OCI-LY3 (cell line): ENCODE results near the gene OVCA2.

Experiments
- H2AFZ ChIP-seq: fragments of 200-600, 300-600 bp; shearing (Covaris generic); 2 replicates; pipeline ENCODE4 v1.6.0; 2014; ENCODE audit warnings: antibody characterized with exemption, low read depth, low read length
- H3K27ac ChIP-seq: fragments of 200-600, 300-600 bp; sonication (generic); 2 replicates; pipeline ENCODE4 v1.5.1; 2014; ENCODE audit warnings: mild to moderate bottlenecking, low read length, moderate library complexity, mixed read lengths
- H3K27me3 ChIP-seq: fragments of 200-600, 300-600 bp; sonication (generic); 2 replicates; pipeline ENCODE4 v1.6.1; 2014; ENCODE audit warnings: low read depth, low read length, mixed read lengths
- H3K36me3 ChIP-seq: fragments of 200-600, 300-600 bp; sonication (generic); replicated peaks from 2 replicates; pipeline ENCODE3; 2014; ENCODE audit warnings: low read depth, low read length, mixed read lengths
- H3K4me1 ChIP-seq: fragments of 300-600, 200-600 bp; sonication (generic); 2 replicates; pipeline ENCODE4 v1.6.1; 2014; ENCODE audit warnings: low read length, mixed read lengths
- H3K4me2 ChIP-seq: fragments of 200-600, 300-600 bp; sonication (generic); 2 replicates; pipeline ENCODE4 v1.6.1; 2014; ENCODE audit warnings: low read length, mixed read lengths
- H3K4me3 ChIP-seq: fragments of 300-600, 200-600 bp; sonication (generic); 2 replicates; pipeline ENCODE4 v1.5.1; 2014; ENCODE audit warnings: antibody characterized with exemption, mild to moderate bottlenecking, low read length, moderate library complexity
- H3K79me2 ChIP-seq: fragments of 300-600, 200-600 bp; shearing (Covaris generic); 2 replicates; pipeline ENCODE4 v1.6.1; 2014; ENCODE audit warnings: mild to moderate bottlenecking, low read length, mixed read lengths
- H3K9ac ChIP-seq: fragments of 300-600, 200-600 bp; shearing (Covaris generic); 2 replicates; pipeline ENCODE4 v1.6.0; 2014; ENCODE audit warnings: mild to moderate bottlenecking, low read length, moderate library complexity
- H3K9me3 ChIP-seq: fragments of 200-600, 300-600 bp; shearing (Covaris generic); 2 replicates; pipeline ENCODE4 v1.6.1; 2014; ENCODE audit warnings: low read length, mixed read lengths; ENCODE audit not compliant: insufficient read depth
- H4K20me1 ChIP-seq: fragments of 200-600, 300-600 bp; sonication (generic); 2 replicates; pipeline ENCODE4 v1.6.1; 2016; ENCODE audit warnings: low read length, mixed read lengths; ENCODE audit not compliant: insufficient read depth
- EZH2phosphoT487 ChIP-seq: fragments of 200-600 bp; shearing (Covaris generic); IDR thresholded peaks from 2 replicates; pipeline ENCODE4 v1.6.1; 2018; ENCODE audit warnings: antibody characterized with exemption, mixed run types, low read depth
- TF ChIP-seq, protein P1 (sequence below): fragments of 200-600, 300-600 bp; sonication (generic); IDR thresholded peaks from 2 replicates; pipeline ENCODE4 v1.5.1; 2014; ENCODE audit warnings: antibody characterized with exemption, low read length, low read depth

The OVCA2 gene

DNA sequence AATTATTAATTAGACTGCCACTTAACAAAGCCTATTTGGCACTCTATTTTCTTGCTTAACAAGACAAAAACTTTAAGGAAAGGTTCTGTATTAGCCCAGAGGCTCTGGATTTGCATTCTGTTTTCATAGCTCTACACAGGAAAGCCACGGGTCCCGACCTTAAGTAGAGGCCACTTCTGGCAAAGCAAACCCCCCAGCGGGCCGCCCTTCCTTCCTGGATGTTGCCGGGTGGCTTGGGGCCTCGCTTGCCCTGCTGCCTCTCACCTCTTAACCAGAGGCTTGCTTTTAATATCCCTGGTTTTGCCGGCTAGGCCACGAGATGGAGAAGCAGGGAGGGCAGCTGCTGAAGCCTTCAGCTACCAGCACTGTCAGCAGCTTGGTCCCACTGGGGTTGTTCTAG, 21.1 kb upstream of the OVCA2 start:
- Histone ChIP-seq H3K27me3 (peaks cover 5% of the 10 kb centered on the region; the same call in 1 of the 2 replicates), H3K4me3 (no peak overlapping the region), H3K9ac (no peak overlapping the region), H2AFZ (no peak overlapping the region), H3K4me1 (peaks cover 25% of the 10 kb centered on the region), H3K27ac (no peak overlapping the region), H3K36me3 (no peaks in the 10 kb centered on the region), H3K4me2 (no peak overlapping the region), H3K79me2 (no peaks in the 10 kb centered on the region), H3K9me3 (no peaks in the 10 kb centered on the region), H4K20me1 (no peaks in the 10 kb centered on the region)
- no peak for TF ChIP-seq EZH2phosphoT487
- TF ChIP-seq, protein P1, sequence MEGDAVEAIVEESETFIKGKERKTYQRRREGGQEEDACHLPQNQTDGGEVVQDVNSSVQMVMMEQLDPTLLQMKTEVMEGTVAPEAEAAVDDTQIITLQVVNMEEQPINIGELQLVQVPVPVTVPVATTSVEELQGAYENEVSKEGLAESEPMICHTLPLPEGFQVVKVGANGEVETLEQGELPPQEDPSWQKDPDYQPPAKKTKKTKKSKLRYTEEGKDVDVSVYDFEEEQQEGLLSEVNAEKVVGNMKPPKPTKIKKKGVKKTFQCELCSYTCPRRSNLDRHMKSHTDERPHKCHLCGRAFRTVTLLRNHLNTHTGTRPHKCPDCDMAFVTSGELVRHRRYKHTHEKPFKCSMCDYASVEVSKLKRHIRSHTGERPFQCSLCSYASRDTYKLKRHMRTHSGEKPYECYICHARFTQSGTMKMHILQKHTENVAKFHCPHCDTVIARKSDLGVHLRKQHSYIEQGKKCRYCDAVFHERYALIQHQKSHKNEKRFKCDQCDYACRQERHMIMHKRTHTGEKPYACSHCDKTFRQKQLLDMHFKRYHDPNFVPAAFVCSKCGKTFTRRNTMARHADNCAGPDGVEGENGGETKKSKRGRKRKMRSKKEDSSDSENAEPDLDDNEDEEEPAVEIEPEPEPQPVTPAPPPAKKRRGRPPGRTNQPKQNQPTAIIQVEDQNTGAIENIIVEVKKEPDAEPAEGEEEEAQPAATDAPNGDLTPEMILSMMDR = no peak

DNA sequence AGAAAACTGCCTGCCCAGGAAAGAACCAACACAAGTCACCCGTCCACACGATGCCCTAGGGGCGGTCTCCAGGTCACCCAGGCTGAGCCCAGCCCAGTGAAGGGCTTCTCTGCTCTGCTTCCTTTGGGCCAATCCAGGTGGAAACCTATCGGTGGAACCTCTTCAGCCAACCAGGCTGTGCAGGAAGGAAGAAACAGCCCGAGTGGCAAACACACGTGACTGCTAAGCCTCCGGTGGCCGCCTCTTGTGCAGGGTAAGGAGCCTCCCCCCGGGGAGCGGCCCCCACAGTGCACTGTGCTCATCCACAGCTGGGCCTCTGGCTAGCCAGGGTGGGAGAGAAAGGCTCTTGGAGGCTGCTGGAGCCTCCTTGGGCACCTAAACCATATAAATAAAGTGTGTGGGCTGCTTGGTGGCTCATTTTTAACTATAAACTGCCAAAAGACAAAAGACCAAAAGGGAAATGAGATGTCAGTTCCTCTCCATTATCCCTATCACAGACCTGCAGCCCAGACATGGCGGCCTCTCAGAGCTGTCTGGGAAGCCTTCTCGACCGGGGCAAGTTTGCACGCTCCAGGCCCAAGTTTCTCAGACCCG, 19.1 kb upstream of the OVCA2 start:
- H4K20me1 ChIP-seq = no peaks in the 10 kb centered on the region
- peaks cover 13% of the 10 kb centered on the region for H3K4me1 ChIP-seq
- H2AFZ ChIP-seq = no peak overlapping the region
- no peak overlapping the region for H3K4me2 ChIP-seq
- TF ChIP-seq EZH2phosphoT487 = no peak
- TF ChIP-seq, protein P1 = no peak
- peaks cover 5% of the 10 kb centered on the region; the same call in 1 of the 2 replicates for H3K27me3 ChIP-seq
- H3K79me2 ChIP-seq = no peaks in the 10 kb centered on the region
- no peak overlapping the region for H3K4me3 ChIP-seq
- H3K27ac ChIP-seq = no peak overlapping the region
- no peaks in the 10 kb centered on the region for H3K9me3 ChIP-seq
- H3K9ac ChIP-seq = no peak overlapping the region
- no peaks in the 10 kb centered on the region for H3K36me3 ChIP-seq

DNA sequence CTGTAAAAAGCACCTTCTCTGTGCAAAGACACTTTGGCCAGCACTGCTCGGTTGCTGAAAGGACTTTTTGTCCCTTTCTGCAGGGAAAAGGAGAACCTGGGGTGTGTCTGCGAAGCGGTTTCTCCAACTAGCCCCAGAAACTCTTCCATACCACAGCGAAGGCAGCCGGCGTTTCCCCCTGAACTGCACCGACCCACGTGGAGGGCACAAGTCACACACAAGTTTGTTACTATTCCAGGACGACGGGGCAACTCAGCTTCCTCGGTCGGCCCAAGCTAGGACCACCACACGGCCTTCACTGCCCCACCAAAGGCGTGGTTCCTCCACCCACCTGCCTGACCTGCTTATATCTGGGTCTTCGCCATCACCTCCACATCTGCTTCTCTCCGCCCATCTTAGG, 18.6 kb upstream of the OVCA2 start:
- H3K27ac ChIP-seq = no peak overlapping the region
- no peaks in the 10 kb centered on the region for H4K20me1 ChIP-seq
- no peak overlapping the region for H3K9ac ChIP-seq
- no peak overlapping the region for H3K4me2 ChIP-seq
- TF ChIP-seq, protein P1 = no peak
- no peak for TF ChIP-seq EZH2phosphoT487
- no peaks in the 10 kb centered on the region for H3K36me3 ChIP-seq
- no peaks in the 10 kb centered on the region for H3K79me2 ChIP-seq
- H2AFZ ChIP-seq = no peak overlapping the region
- peaks cover 5% of the 10 kb centered on the region; the same call in 1 of the 2 replicates for H3K27me3 ChIP-seq
- H3K4me1 ChIP-seq = peaks cover 10% of the 10 kb centered on the region
- no peak overlapping the region for H3K4me3 ChIP-seq
- H3K9me3 ChIP-seq = no peaks in the 10 kb centered on the region

DNA sequence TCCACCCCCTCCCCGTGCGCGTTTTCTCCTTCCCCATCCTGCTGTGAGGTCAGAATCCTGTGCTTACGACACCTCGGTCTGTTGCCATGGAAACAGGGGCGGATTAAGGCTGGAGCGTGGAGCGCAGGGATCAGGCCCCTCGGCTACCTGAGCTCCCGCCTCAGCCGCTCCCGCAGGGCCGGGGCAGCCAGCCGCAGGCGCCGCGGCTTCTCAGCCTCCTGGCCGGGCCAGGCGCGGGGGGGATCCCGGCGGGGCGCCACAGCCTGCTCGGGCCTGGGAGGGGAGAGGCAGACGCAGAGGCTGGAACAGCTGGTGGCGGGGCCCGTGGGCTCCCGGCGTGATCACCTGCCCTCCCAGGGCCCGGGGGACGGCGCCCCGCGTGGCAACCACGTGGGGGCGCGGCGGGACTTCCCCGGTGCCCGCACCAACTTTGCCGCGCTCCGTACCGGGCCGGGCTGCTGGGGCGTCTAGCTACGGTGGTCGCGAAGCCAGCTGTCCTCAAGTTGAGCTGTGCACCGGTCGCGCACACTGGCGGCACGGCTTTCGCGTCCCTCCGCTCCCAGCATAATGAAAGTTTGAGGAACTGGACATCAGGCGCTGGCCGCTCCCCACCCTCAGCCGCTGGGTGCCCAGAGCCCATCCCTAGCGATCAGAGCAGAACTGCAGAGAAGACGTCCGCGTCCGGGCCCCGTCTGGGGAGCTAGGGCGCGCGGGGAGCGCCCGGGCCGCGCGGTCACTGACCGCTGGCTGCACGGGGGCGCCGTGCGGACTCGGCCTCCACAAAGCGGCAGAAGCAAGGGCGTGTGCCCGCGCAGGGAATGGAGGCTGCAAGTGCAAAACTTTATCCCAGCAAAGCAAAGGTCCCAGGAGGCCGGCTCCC, 17.9 kb upstream of the OVCA2 start:
- Histone ChIP-seq H3K79me2 (no peaks in the 10 kb centered on the region), H4K20me1 (no peaks in the 10 kb centered on the region), H3K36me3 (no peaks in the 10 kb centered on the region), H3K4me1 (peaks cover 10% of the 10 kb centered on the region), H3K9ac (no peak overlapping the region), H3K27me3 (peaks cover 5% of the 10 kb centered on the region; the same call in 1 of the 2 replicates), H3K27ac (no peak overlapping the region), H3K4me2 (no peak overlapping the region), H3K9me3 (no peaks in the 10 kb centered on the region), H2AFZ (no peak overlapping the region), H3K4me3 (no peak overlapping the region)
- TF ChIP-seq, protein P1 = no peak
- TF ChIP-seq EZH2phosphoT487 = no peak
